ENCODE results near the gene SEMA3E.

The SEMA3E gene

DNA sequence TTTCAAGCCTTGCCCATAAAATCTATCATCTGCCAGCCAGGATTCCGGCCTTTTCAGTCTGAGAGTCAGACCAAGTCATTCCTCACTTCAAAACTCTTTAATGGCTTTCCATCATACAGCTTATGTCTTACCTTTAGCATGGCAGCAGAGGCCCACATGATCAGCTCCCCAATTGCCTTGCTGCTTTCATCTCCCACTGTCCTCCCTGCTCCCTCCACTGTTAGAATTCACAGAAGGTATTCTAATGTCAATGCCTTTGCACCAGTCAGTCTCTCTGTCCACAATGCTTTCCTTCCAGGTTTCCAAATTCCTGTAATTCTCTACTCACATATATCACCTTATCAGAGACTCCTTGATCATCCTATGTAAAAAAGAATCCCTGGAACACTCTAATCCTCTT lies 37.2 kb downstream of the SEMA3E start:
- no peaks in the 10 kb centered on the region for H3K36me3 ChIP-seq (ENCODE audit: insufficient read depth, low read length)
- no peak overlapping the region for H2AFZ ChIP-seq (ENCODE audit: low read length)
- H3K9me3 ChIP-seq (ENCODE audit: insufficient read depth, low read depth, low read length), result no peaks in the 10 kb centered on the region

DNA sequence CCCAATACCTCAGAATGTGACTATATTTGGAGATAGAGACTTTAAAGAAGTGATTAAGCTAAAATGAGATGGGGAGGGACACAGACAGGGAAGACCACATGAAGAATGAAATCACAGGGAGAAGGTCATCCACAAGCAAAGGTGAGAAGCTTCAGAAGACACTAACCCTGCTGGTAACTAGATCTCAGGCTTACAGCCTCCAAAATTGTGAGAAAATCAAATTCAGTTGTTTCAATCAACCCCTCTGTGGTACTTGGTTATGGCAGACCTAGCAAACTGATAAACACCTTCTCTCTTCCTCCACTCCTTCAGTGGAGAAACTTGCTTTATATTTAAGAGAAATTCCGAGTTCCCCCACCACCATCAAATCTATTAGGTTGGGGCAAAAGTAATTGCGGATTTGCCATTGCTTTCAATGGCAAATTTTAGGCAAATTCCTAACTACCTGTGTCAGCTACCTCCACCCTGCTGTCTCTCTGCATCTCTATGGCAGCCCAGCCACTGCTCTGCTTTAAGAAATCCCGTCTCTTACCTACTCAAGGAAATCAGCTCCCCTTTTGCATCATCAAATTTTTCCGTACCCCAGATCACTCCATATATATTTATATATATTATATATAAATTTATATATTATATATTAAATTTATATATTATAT lies 38.2 kb downstream of the SEMA3E start:
- no peaks in the 10 kb centered on the region for H3K9me3 ChIP-seq (ENCODE audit: insufficient read depth, low read depth, low read length)
- H3K9me2 ChIP-seq (replicated peaks; ENCODE audit: low read depth, low read length), result no peaks in the 10 kb centered on the region
- H3F3A ChIP-seq (ENCODE audit: low read depth), result no peaks in the 10 kb centered on the region
- H3K79me2 ChIP-seq (ENCODE audit: insufficient read depth, low read length), result no peaks in the 10 kb centered on the region
- no peak overlapping the region for H3K4me2 ChIP-seq (ENCODE audit: low read depth, low read length, poor library complexity, severe bottlenecking)
- no peaks in the 10 kb centered on the region for H3K36me3 ChIP-seq (ENCODE audit: insufficient read depth, low read length)
- TF ChIP-seq, protein P1, sequence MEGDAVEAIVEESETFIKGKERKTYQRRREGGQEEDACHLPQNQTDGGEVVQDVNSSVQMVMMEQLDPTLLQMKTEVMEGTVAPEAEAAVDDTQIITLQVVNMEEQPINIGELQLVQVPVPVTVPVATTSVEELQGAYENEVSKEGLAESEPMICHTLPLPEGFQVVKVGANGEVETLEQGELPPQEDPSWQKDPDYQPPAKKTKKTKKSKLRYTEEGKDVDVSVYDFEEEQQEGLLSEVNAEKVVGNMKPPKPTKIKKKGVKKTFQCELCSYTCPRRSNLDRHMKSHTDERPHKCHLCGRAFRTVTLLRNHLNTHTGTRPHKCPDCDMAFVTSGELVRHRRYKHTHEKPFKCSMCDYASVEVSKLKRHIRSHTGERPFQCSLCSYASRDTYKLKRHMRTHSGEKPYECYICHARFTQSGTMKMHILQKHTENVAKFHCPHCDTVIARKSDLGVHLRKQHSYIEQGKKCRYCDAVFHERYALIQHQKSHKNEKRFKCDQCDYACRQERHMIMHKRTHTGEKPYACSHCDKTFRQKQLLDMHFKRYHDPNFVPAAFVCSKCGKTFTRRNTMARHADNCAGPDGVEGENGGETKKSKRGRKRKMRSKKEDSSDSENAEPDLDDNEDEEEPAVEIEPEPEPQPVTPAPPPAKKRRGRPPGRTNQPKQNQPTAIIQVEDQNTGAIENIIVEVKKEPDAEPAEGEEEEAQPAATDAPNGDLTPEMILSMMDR (conservative IDR thresholded peaks at IDR 0.05; ENCODE audit: low read length), result no peak
- no peak for TF ChIP-seq EZH2phosphoT487 (IDR thresholded peaks at IDR 0.05; ENCODE audit: borderline replicate concordance)
- H3K9ac ChIP-seq (ENCODE audit: low read depth, low read length, poor library complexity, severe bottlenecking), result no peak overlapping the region
- no peaks in the 10 kb centered on the region for H4K20me1 ChIP-seq (ENCODE audit: insufficient read depth, low read length, poor library complexity, severe bottlenecking)
- H3K27me3 ChIP-seq (ENCODE audit: insufficient read depth, low read length, poor library complexity, severe bottlenecking), result no peaks in the 10 kb centered on the region
- no peak overlapping the region for H3K4me3 ChIP-seq (ENCODE audit: low read length, poor library complexity, severe bottlenecking)
- H2AFZ ChIP-seq (ENCODE audit: low read length), result no peak overlapping the region
- H3K4me1 ChIP-seq (ENCODE audit: insufficient read depth, low read length, poor library complexity, severe bottlenecking), result no peaks in the 10 kb centered on the region

More for the DNA sequence above, 37.2 kb downstream of the SEMA3E start:
- no peaks in the 10 kb centered on the region for H3K4me1 ChIP-seq (ENCODE audit: insufficient read depth, low read length, poor library complexity, severe bottlenecking)
- H4K20me1 ChIP-seq (ENCODE audit: insufficient read depth, low read length, poor library complexity, severe bottlenecking), result no peaks in the 10 kb centered on the region
- no peaks in the 10 kb centered on the region for H3F3A ChIP-seq (ENCODE audit: low read depth)
- H3K4me2 ChIP-seq (ENCODE audit: low read depth, low read length, poor library complexity, severe bottlenecking), result no peak overlapping the region
- H3K9ac ChIP-seq (ENCODE audit: low read depth, low read length, poor library complexity, severe bottlenecking), result no peak overlapping the region
- TF ChIP-seq EZH2phosphoT487 (IDR thresholded peaks at IDR 0.05; ENCODE audit: borderline replicate concordance), result no peak
- TF ChIP-seq, protein P1 (conservative IDR thresholded peaks at IDR 0.05; ENCODE audit: low read length), result no peak
- H3K79me2 ChIP-seq (ENCODE audit: insufficient read depth, low read length), result no peaks in the 10 kb centered on the region
- H3K27me3 ChIP-seq (ENCODE audit: insufficient read depth, low read length, poor library complexity, severe bottlenecking), result no peaks in the 10 kb centered on the region
- H3K4me3 ChIP-seq (ENCODE audit: low read length, poor library complexity, severe bottlenecking), result no peak overlapping the region
- H3K9me2 ChIP-seq (replicated peaks; ENCODE audit: low read depth, low read length), result no peaks in the 10 kb centered on the region

- Histone ChIP-seq H3K9me2 (replicated peaks; ENCODE audit: low read depth, low read length) (no peaks in the 10 kb centered on the region), H2AFZ (ENCODE audit: low read length) (no peak overlapping the region), H3K79me2 (ENCODE audit: insufficient read depth, low read length) (no peaks in the 10 kb centered on the region), H3K4me2 (ENCODE audit: low read depth, low read length, poor library complexity, severe bottlenecking) (no peak overlapping the region), H4K20me1 (ENCODE audit: insufficient read depth, low read length, poor library complexity, severe bottlenecking) (no peaks in the 10 kb centered on the region), H3K27me3 (ENCODE audit: insufficient read depth, low read length, poor library complexity, severe bottlenecking) (no peaks in the 10 kb centered on the region), H3F3A (ENCODE audit: low read depth) (no peaks in the 10 kb centered on the region), H3K4me1 (ENCODE audit: insufficient read depth, low read length, poor library complexity, severe bottlenecking) (no peaks in the 10 kb centered on the region), H3K4me3 (ENCODE audit: low read length, poor library complexity, severe bottlenecking) (no peak overlapping the region), H3K36me3 (ENCODE audit: insufficient read depth, low read length) (no peaks in the 10 kb centered on the region), H3K9me3 (ENCODE audit: insufficient read depth, low read depth, low read length) (no peaks in the 10 kb centered on the region), H3K9ac (ENCODE audit: low read depth, low read length, poor library complexity, severe bottlenecking) (no peak overlapping the region)
- TF ChIP-seq, protein P1 (conservative IDR thresholded peaks at IDR 0.05; ENCODE audit: low read length), result no peak
- TF ChIP-seq EZH2phosphoT487 (IDR thresholded peaks at IDR 0.05; ENCODE audit: borderline replicate concordance), result no peak
These were observed 40.2 kb downstream of the SEMA3E start for GRCh38 chr7:83608716-83609115.
